HepG2 (cell line): ENCODE results near the gene NAT9. TPM values are rescaled to one million over a fixed set of nuclear protein-coding genes. Genes with fewer than 3 reads are reported as not detected.

Experiments
- ATAC-seq: fragments of 200-7000 bp; cut with Tn5 transposase; 3 replicates; pipeline ENCODE4 v1.9.1; 2020; ENCODE audit warnings: mild to moderate bottlenecking, moderate library complexity
- BruUV-seq: library from RNA; stranded (reverse); fragments of 400-500 nt; replicated peaks from 2 replicates; lab custom pipeline; 2021; lab: Mats Ljungman, UMichigan
- CTCF ChIA-PET: fragments of 300-600 bp; formaldehyde crosslinking; extraction: SDS; loops from one replicate; lab custom pipeline; 2021; ENCODE audit warnings: low total read pairs, inconsistent platforms, low intra/inter-chr PET ratio; lab: Yijun Ruan, JAX
- POLR2A ChIA-PET: fragments of 350-600 bp; sonication (Branson Sonifier 250); formaldehyde crosslinking; loops from one replicate; lab custom pipeline; 2020; ENCODE audit warnings: antibody characterized with exemption, inconsistent platforms; lab: Yijun Ruan, JAX
- DNase-seq: peaks from one replicate; pipeline ENCODE4 v3.0.0-alpha.2; 2015; ENCODE audit warnings: low spot score
- FAIRE-seq: peaks from 3 replicates; lab custom pipeline; 2011; peaks lifted over from hg19 to GRCh38; lab: Jason Lieb, UNC
- H2AFZ ChIP-seq: one replicate; pipeline ENCODE4 v1.6.1; 2011; ENCODE audit warnings: low read length, inconsistent platforms
- H3K27ac ChIP-seq: fragments of 300-600 bp; 3 replicates; pipeline ENCODE4 v1.8.0; 2011; ENCODE audit warnings: mixed run types, mild to moderate bottlenecking, mixed read lengths, low read length, inconsistent platforms; ENCODE audit not compliant: insufficient read depth; ENCODE audit errors: extremely low read length
- H3K27me3 ChIP-seq, 2 experiments: fragments of 200-600 bp in 1 of 2; 2 replicates in 1 of 2; 3 replicates in 1 of 2; pipeline versions ENCODE4 v1.6.0 to v1.8.0; 2011; ENCODE audit warnings: low read length in 2 of 2, mild to moderate bottlenecking in 2 of 2, moderate library complexity in 2 of 2, inconsistent platforms in 1 of 2; ENCODE audit not compliant: insufficient read depth in 2 of 2, control insufficient read depth in 1 of 2
- H3K36me3 ChIP-seq, 2 experiments: fragments of 200-600 bp in 1 of 2; replicated peaks in 1 of 2; 2 replicates in 1 of 2; 3 replicates in 1 of 2; pipeline versions ENCODE4 v1.5.1 to v1.8.0; 2011; ENCODE audit warnings: low read length in 2 of 2, inconsistent platforms in 1 of 2; ENCODE audit not compliant: insufficient read depth in 2 of 2, control insufficient read depth in 1 of 2
- H3K4me1 ChIP-seq: 2 replicates; pipeline ENCODE4 v1.5.1; 2012; ENCODE audit warnings: low read length, inconsistent platforms; ENCODE audit not compliant: insufficient read depth
- H3K4me2 ChIP-seq: 2 replicates; pipeline ENCODE4 v1.6.0; 2011; ENCODE audit warnings: low read depth, low read length, inconsistent platforms
- H3K4me3 ChIP-seq, 3 experiments: fragments of 200-600 bp in 1 of 3; sonication (generic), shearing (Covaris generic) in 1 of 3; replicated peaks in 1 of 3; 2 replicates each; pipeline ENCODE4 v1.5.1; 2011 to 2016; ENCODE audit warnings: low read length in 3 of 3, inconsistent platforms in 2 of 3, low read depth in 2 of 3, mild to moderate bottlenecking in 2 of 3, control low read depth in 1 of 3, mixed read lengths in 1 of 3; ENCODE audit not compliant: insufficient read depth in 1 of 3
- H3K79me2 ChIP-seq: one replicate; pipeline ENCODE4 v1.6.1; 2011; ENCODE audit warnings: low read length, inconsistent platforms; ENCODE audit not compliant: insufficient read depth
- H3K9ac ChIP-seq: 2 replicates; pipeline ENCODE4 v1.6.0; 2011; ENCODE audit warnings: mild to moderate bottlenecking, low read depth, low read length, inconsistent platforms; ENCODE audit not compliant: insufficient read depth
- H3K9me3 ChIP-seq: 2 replicates; pipeline ENCODE4 v1.5.1; 2012; ENCODE audit warnings: mild to moderate bottlenecking, low read length
- H4K20me1 ChIP-seq: 2 replicates; pipeline ENCODE4 v1.6.0; 2011; ENCODE audit warnings: inconsistent platforms, mild to moderate bottlenecking, low read length, moderate library complexity; ENCODE audit not compliant: insufficient read depth
- CREB1 ChIP-seq, 2 experiments: fragments of 450-650 bp in 1 of 2; IDR thresholded peaks; 2 replicates each; pipeline ENCODE4 v1.6.1; 2016 to 2017; ENCODE audit warnings: control low read depth in 1 of 2, mild to moderate bottlenecking in 1 of 2, missing compliant biosample characterization in 1 of 2, missing genetic modification characterization in 1 of 2
- DNMT3B ChIP-seq: conservative IDR thresholded peaks from 2 replicates; pipeline ENCODE4 v1.6.1; 2016; ENCODE audit warnings: missing biosample characterization, control low read depth
- GPBP1L1 ChIP-seq: sonication (generic); formaldehyde crosslinking; IDR thresholded peaks from 2 replicates; pipeline ENCODE4 v1.5.0; 2020; ENCODE audit warnings: mild to moderate bottlenecking, missing genetic modification reagents
- HNRNPH1 ChIP-seq: fragments of 200-400 bp; formaldehyde crosslinking; optimal IDR thresholded peaks from 2 replicates; pipeline ENCODE3; 2017; ENCODE audit warnings: mild to moderate bottlenecking, low read depth, low read length
- HNRNPUL1 ChIP-seq: fragments of 200-400 bp; formaldehyde crosslinking; IDR thresholded peaks from 2 replicates; pipeline ENCODE4 v1.6.1; 2017; ENCODE audit warnings: low read depth, mild to moderate bottlenecking, low read length, moderate library complexity
- HOXA3 ChIP-seq: sonication (generic); formaldehyde crosslinking; IDR thresholded peaks from 2 replicates; pipeline ENCODE4 v1.5.0; 2020; ENCODE audit warnings: missing genetic modification reagents
- SMC3 ChIP-seq: IDR thresholded peaks from 2 replicates; pipeline ENCODE4 v1.6.1; 2011; ENCODE audit warnings: low read length, improper control_type of control experiment
- SPEN ChIP-seq: sonication (generic); formaldehyde crosslinking; IDR thresholded peaks from 2 replicates; pipeline ENCODE4 v1.5.1; 2020; ENCODE audit warnings: low read depth, mild to moderate bottlenecking, missing genetic modification reagents
- TGIF2 ChIP-seq: IDR thresholded peaks from 2 replicates; pipeline ENCODE4 v1.6.1; 2016; ENCODE audit warnings: control low read depth, missing compliant biosample characterization
- THRA ChIP-seq: sonication (generic); formaldehyde crosslinking; IDR thresholded peaks from 2 replicates; pipeline ENCODE4 v1.4.0; 2020; ENCODE audit warnings: missing genetic modification reagents, borderline replicate concordance
- ZBTB25 ChIP-seq: IDR thresholded peaks from 2 replicates; pipeline ENCODE4 v1.6.1; 2018; ENCODE audit warnings: missing genetic modification reagents
- ZBTB8A ChIP-seq: sonication (generic); formaldehyde crosslinking; IDR thresholded peaks from 2 replicates; pipeline ENCODE4 v1.4.0; 2020; ENCODE audit warnings: mild to moderate bottlenecking, low read depth, missing genetic modification reagents, borderline replicate concordance
- ZNF251 ChIP-seq: sonication (generic); formaldehyde crosslinking; IDR thresholded peaks from 2 replicates; pipeline ENCODE4 v1.9.0; 2021; ENCODE audit warnings: mild to moderate bottlenecking, missing genetic modification reagents
- ZNF460 ChIP-seq: sonication (generic); formaldehyde crosslinking; IDR thresholded peaks from 2 replicates; pipeline ENCODE4 v1.5.1; 2020; ENCODE audit warnings: missing genetic modification reagents, mild to moderate bottlenecking, borderline replicate concordance
- ZNF549 ChIP-seq: sonication (generic); formaldehyde crosslinking; IDR thresholded peaks from 2 replicates; pipeline ENCODE4 v1.5.0; 2020; ENCODE audit warnings: missing genetic modification reagents
- ZNF704 ChIP-seq: sonication (generic); formaldehyde crosslinking; IDR thresholded peaks from 2 replicates; pipeline ENCODE4 v1.8.1; 2023; ENCODE audit warnings: mild to moderate bottlenecking, inconsistent platforms, moderate library complexity, missing genetic modification reagents, borderline replicate concordance
- ZNF740 ChIP-seq: sonication (generic); formaldehyde crosslinking; IDR thresholded peaks from 2 replicates; pipeline ENCODE4 v1.4.0; 2020; ENCODE audit warnings: missing genetic modification reagents
- WGBS: methylation state at CpG from one replicate; pipeline ENCODE4 v1.1.6; 2017; ENCODE audit warnings: low lambda C conversion rate; 5-methylcytosine and 5-hydroxymethylcytosine counted together
- in situ Hi-C: cut with HindIII; loops from 2 replicates; pipeline ENCODE4 v1.10.0; 2017; ENCODE audit warnings: low pct_unique_long_range_greater_than_20kb; ENCODE audit not compliant: extremely low pct_ligation_motif_present
- intact Hi-C: fragments of 100-400 bp; cut with micrococcal nuclease; formaldehyde crosslinking; loops from one replicate; pipeline ENCODE4 v1.10.0; 2022; ENCODE audit not compliant: unreplicated experiment
- polyA plus RNA-seq, 8 experiments: library from polyadenylated mRNA; depleted of rRNA in 3 of 8; stranded (reverse) in 7 of 8; unstranded in 1 of 8; fragments of >200 nt; fragmentation: Illumina TruSeq in 4 of 8; extraction: Trizol in 4 of 8; gene quantifications; 2 replicates each; pipeline versions ENCODE4 v1.2.1 to v1.2.3, GENCODE V29; 2011 to 2016; ENCODE audit warnings: low read depth in 4 of 8, missing spikeins in 1 of 8, mixed read lengths in 1 of 8; ENCODE audit not compliant: insufficient read depth in 1 of 8
- total RNA-seq, 5 experiments: library from RNA; depleted of rRNA; stranded (reverse); fragments of >200 nt; fragmentation: Illumina TruSeq; extraction: Trizol; gene quantifications; 2 replicates each; pipeline ENCODE4 v1.2.3, GENCODE V29; 2016; ENCODE audit warnings: low read depth in 1 of 5

NAT9 gene
- total and polyA plus RNA-seq, 2 of the 13 experiments (the other 11 are each of a cell fraction or from before 2014, with no cell fraction given) = 39.7 to 44.2 TPM

GRCh38 chr17:74818291-74818938 lies 42.3 kb upstream of the NAT9 start:
- ATAC-seq (no peak), FAIRE-seq (no peak), DNase-seq (no peak)
- ChIA-PET CTCF (no interaction called here), POLR2A (no interaction called here)
- Histone ChIP-seq H3K4me3 (no peak overlapping the region), H3K9me3 (no peaks in the 10 kb centered on the region), H3K27ac (no peak overlapping the region), H3K9ac (no peak overlapping the region), H3K36me3 (peaks cover 2 to 5% of the 10 kb centered on the region in 2 experiments; a peak in 2 of 5 replicates), H3K4me2 (no peak overlapping the region), H3K27me3 (no peaks in the 10 kb centered on the region), H3K79me2 (no peaks in the 10 kb centered on the region), H2AFZ (no peak overlapping the region), H3K4me1 (no peaks in the 10 kb centered on the region), H4K20me1 (no peaks in the 10 kb centered on the region)
- BruUV-seq = no TSS peak
- 94% methylated on average over 13 of the region's 16 CpGs for WGBS
- in situ Hi-C loops = no loop called here
- intact Hi-C loops = no loop called here
- TF ChIP-seq THRA (CRISPR knock-in tag) (no peak), DNMT3B (CRISPR knock-in tag) (no peak), ZNF460 (CRISPR knock-in tag) (no peak), SMC3 (no peak), CREB1 (IDR thresholded peaks at IDR 0.05) (no peak), CREB1 (CRISPR knock-in tag; IDR thresholded peaks at IDR 0.05) (no peak), SPEN (CRISPR knock-in tag) (no peak), ZNF251 (CRISPR knock-in tag) (no peak), ZBTB25 (CRISPR knock-in tag) (no peak), HOXA3 (CRISPR knock-in tag) (no peak), ZNF549 (CRISPR knock-in tag) (no peak), GPBP1L1 (CRISPR knock-in tag) (no peak), TGIF2 (CRISPR knock-in tag) (no peak), ZBTB8A (CRISPR knock-in tag) (no peak), ZNF740 (no peak), HNRNPUL1 (no peak), HNRNPH1 (no peak), ZNF704 (CRISPR knock-in tag) (no peak)
